ENCODE data around the gene HASPIN. TPM values are rescaled to one million over a fixed set of nuclear protein-coding genes. Genes with fewer than 3 reads are reported as not detected.
A peak's percentile ranks its signal among the peaks of the same experiment; 100 is the strongest.

Gene HASPIN
- total and polyA plus RNA-seq, 2 of the 13 experiments (the other 11 are each of a cell fraction or from before 2014, with no cell fraction given), result 2.7 to 8.1 TPM

GRCh38 chr17:3738562-3739295 is 15.0 kb downstream of the HASPIN start (continued):
- TF ChIP-seq ZHX1 (CRISPR knock-in tag; IDR thresholded peaks at IDR 0.05; ENCODE audit: low read depth) (no peak), TIGD3 (CRISPR knock-in tag; IDR thresholded peaks at IDR 0.05; ENCODE audit: borderline replicate concordance) (no peak), NR0B2 (CRISPR knock-in tag; IDR thresholded peaks at IDR 0.05) (peak; percentile 35; the same call in 1 of the 2 replicates), TSC22D2 (CRISPR knock-in tag; IDR thresholded peaks at IDR 0.05; ENCODE audit: borderline replicate concordance) (no peak), SSRP1 (CRISPR knock-in tag; IDR thresholded peaks at IDR 0.05) (no peak), PHF21A (CRISPR knock-in tag; IDR thresholded peaks at IDR 0.05) (no peak), ZNF749 (CRISPR knock-in tag; IDR thresholded peaks at IDR 0.05; ENCODE audit: borderline replicate concordance) (no peak), ZNF687 (CRISPR knock-in tag; IDR thresholded peaks at IDR 0.05) (peak; percentile 60), ZNF747 (CRISPR knock-in tag; IDR thresholded peaks at IDR 0.05; ENCODE audit: borderline replicate concordance) (no peak), PHF5A (CRISPR knock-in tag; IDR thresholded peaks at IDR 0.05; ENCODE audit: low read depth, unreplicated experiment) (no peak), ZNF33A (CRISPR knock-in tag; IDR thresholded peaks at IDR 0.05; ENCODE audit: borderline replicate concordance) (no peak), ZNF776 (CRISPR knock-in tag; IDR thresholded peaks at IDR 0.05) (no peak), ZNF773 (CRISPR knock-in tag; IDR thresholded peaks at IDR 0.05; ENCODE audit: borderline replicate concordance) (no peak), ZFP91 (CRISPR knock-in tag; IDR thresholded peaks at IDR 0.05; ENCODE audit: borderline replicate concordance) (peak; percentile 86), SAP130 (CRISPR knock-in tag; IDR thresholded peaks at IDR 0.05; ENCODE audit: low read depth) (peak; percentile 48; the same call in 1 of the 2 replicates), MNT (IDR thresholded peaks at IDR 0.05) (peak; percentile 29; the same call in 1 of the 2 replicates)

Data from HepG2 (cell line).